HPDE6-E6E7 (cell line): ENCODE results near the gene PRPS1.
A peak's percentile ranks its signal among the peaks of the same experiment; 100 is the strongest.
"Not testable (repeated sequence)": the region's sequence is repeated elsewhere in the genome, so short reads cannot be mapped to it uniquely, and the experiment has no call there.

Experiments used
- DNase-seq: peaks from one replicate; pipeline ENCODE4 v3.0.0; 2011; ENCODE audit warnings: missing footprints; ENCODE audit errors: extremely low spot score

PRPS1 gene

GRCh38 chrX:107630031-107630689, 1.9 kb downstream of the PRPS1 start:
- no peak for DNase-seq

DNA sequence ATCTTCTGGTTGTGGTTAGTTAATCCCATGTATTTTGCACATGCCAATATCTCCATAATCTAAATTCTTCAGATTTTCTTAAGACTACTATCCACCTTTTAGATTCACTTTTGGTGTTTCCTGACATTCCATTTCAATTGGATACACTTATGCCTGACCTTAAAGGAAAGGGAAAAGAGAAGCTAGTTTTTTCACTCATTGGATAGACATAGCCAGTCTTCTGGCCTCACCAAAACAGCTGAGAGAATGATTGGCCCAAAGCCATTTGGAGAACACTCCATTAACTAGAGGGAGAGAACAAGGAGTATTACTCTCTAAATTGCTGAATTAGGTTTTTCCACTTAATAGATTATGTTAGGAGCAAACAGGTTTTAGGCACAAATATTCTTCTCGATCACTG, 4.0 kb downstream of the PRPS1 start:
- no peak for DNase-seq

GRCh38 chrX:107646735-107647134, 18.4 kb downstream of the PRPS1 start:
- DNase-seq: no peak

DNA sequence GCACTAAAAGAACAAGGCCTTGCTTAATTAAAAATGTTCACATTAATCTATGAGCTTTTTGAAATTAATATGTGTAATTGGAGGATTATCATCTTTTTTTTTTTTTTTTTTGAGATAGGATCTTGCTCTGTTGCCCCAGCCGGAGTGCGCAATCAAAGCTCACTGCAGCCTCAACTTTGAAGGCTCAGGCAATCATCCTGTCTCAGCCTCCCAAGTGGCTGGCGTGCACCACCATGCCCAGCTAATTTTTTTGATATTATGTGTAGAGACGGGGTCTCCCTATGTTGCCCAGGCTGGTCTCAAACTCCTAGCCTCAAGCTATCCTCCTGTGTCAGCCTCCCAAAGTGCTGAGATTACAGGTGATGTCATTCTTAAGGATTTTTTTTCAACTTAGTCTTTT, 20.0 kb downstream of the PRPS1 start:
- DNase-seq: no peak

DNA sequence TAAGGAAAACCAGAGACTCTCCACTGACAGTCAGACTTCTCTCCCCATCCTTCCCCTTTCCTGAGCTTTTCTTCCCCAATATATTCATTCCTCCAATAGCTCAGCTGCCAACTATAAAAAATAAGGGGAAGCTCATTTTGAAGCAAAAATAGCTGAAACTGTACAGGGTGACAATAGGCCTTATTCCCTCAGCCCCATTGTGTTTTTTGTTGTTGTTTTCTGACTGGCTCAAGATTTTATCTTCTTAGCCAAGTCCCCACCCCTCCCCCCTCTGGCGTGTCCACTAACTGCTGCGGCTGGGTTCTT, 26.2 kb downstream of the PRPS1 start:
- no peak for DNase-seq

- DNase-seq: peak; percentile 65
Observed at GRCh38 chrX:107654872-107655761, 26.8 kb downstream of the PRPS1 start.

- DNase-seq: no peak
Observed at GRCh38 chrX:107656978-107657377, 28.7 kb downstream of the PRPS1 start.

DNA sequence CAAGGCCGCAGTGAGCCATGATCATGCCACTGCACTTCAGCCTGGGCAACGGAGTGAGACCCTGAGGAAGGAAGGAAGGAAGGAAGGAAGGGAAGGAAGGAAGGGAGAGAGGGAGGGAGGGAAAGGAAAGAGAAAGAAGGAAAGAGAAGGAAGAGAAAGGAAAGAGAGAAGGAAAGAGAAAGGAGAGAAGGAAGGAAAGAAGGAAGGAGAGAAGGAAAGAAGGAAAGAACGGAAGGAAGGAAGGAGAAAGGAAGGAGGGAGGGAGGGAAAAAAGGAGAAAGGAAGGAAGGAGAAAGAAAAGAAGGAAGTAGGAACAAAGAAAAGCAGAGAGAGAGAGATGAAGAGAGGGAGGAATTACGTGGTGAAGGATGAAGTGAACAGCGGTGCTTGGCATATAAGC, 30.4 kb downstream of the PRPS1 start:
- no peak for DNase-seq

- DNase-seq: no peak
Observed at GRCh38 chrX:107659286-107659685, 31.0 kb downstream of the PRPS1 start.

DNA sequence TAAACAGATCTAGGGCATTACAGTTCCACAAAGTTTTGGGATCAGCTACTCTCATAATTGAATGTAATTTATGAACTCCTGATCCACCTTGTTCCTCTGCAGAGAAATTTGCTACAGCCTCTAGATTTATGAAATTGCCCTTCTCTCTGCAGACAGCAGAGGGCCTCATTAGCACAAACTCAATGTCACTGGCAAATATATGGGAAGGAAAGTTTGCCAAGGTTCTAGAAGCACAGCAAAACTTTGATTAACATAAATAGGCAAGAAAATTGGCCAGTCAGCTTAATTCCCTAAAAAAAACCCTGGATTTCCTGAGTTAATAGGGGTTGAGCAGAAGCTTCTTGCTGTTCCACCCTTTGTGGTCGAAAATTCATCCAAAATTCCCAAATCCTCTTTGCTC, 31.5 kb downstream of the PRPS1 start:
- no peak for DNase-seq

- no peak for DNase-seq
Observed at GRCh38 chrX:107662145-107662544, 33.8 kb downstream of the PRPS1 start.

- DNase-seq: no peak
Observed at GRCh38 chrX:107662824-107663223, 34.5 kb downstream of the PRPS1 start.

GRCh38 chrX:107666931-107667330, 38.6 kb downstream of the PRPS1 start:
- DNase-seq: no peak

DNA sequence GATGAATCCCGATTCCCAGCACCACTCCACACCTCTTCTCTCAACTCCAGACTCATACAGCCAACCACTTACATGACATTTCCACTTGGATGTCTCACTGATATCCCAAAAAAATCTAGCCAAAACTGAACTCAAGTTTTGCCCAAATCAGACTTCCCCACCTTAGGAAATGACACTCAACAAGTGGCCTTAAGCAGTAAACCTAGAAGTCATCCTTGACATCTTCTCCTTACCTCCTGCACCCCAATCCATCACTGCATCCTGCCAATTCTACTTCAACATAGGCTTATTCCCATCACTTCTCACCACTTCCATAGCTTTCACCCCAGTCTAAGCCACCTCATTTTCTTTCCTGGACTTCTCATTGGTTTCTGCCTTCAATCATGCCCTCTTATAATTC, 39.1 kb downstream of the PRPS1 start:
- no peak for DNase-seq

DNA sequence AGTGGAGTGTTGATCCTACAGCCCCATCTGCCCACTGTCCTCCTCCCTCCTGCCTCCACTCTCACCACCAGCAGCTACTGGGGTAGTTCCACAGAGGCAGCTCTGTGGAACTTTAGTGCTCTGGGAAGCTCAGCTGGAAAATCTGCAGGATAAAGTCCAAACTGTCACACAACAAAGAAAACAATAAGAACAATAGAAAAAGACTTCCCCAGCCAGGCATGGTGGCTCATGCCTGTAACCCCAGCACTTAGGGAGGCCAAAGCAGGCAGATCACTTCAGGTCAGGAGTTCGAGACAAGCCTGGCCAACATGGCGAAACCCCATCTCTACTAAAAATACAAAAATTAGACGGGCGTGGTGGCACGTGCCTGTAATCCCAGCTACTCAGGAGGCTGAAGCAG, 40.4 kb downstream of the PRPS1 start:
- DNase-seq: not testable (repeated sequence)

GRCh38 chrX:107669261-107669660, 41.0 kb downstream of the PRPS1 start:
- no peak for DNase-seq

- no peak for DNase-seq
Observed at GRCh38 chrX:107669885-107670628, 41.7 kb downstream of the PRPS1 start.

GRCh38 chrX:107671256-107671655, 42.9 kb downstream of the PRPS1 start:
- not testable (repeated sequence) for DNase-seq

DNA sequence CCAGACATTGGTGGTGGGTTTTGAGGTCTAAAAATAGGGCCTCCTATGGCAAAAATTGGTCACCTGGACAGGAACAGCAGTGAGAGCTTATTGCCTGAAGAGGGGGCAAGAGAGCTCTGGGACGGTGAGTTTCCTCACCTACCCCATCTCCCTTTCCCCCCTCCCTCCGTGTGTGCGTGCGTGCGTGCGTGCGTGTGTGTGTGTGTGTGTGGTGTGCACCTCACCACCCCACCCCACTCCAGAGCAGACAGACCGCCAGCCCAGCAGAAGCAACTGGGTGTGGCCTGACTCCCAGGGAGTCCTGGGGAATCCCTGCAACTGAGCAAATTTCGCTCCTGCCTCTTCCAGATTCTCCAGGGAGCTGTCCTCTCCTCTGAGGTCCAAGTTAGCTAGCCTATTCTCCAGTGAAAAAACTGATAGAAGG, 44.7 kb downstream of the PRPS1 start:
- no peak for DNase-seq

GRCh38 chrX:107673431-107673830, 45.1 kb downstream of the PRPS1 start:
- DNase-seq: no peak

GRCh38 chrX:107673933-107674479, 45.7 kb downstream of the PRPS1 start:
- no peak for DNase-seq
